Loucy (cell line): ENCODE data around the gene CCR6.

Experiments
- H2AFZ ChIP-seq: fragments of 200-600 bp; sonication (generic); 2 replicates; pipeline ENCODE4 v1.6.0; 2016; ENCODE audit warnings: antibody characterized with exemption, mild to moderate bottlenecking, low read length, moderate library complexity
- H3F3A ChIP-seq: fragments of 200-600 bp; 2 replicates; pipeline ENCODE4 v1.6.0; 2016; ENCODE audit warnings: antibody characterized with exemption, low read depth, mild to moderate bottlenecking
- H3K27me3 ChIP-seq: fragments of 200-600 bp; sonication (generic); 2 replicates; pipeline ENCODE4 v1.6.1; 2014; ENCODE audit warnings: low read length, mild to moderate bottlenecking; ENCODE audit not compliant: insufficient read depth, poor library complexity, severe bottlenecking
- H3K36me3 ChIP-seq: fragments of 200-600 bp; sonication (generic); 2 replicates; pipeline ENCODE4 v1.6.1; 2016; ENCODE audit warnings: low read length; ENCODE audit not compliant: insufficient read depth
- H3K4me1 ChIP-seq: fragments of 200-600 bp; sonication (generic); 2 replicates; pipeline ENCODE4 v1.5.1; 2014; ENCODE audit warnings: low read length, mild to moderate bottlenecking; ENCODE audit not compliant: insufficient read depth, poor library complexity, severe bottlenecking
- H3K4me2 ChIP-seq: fragments of 200-600 bp; sonication (generic); 2 replicates; pipeline ENCODE4 v1.6.0; 2014; ENCODE audit warnings: antibody characterized with exemption, low read length, low read depth, mild to moderate bottlenecking; ENCODE audit not compliant: poor library complexity, severe bottlenecking
- H3K4me3 ChIP-seq: fragments of 200-600 bp; sonication (generic); 2 replicates; pipeline ENCODE4 v1.5.1; 2014; ENCODE audit warnings: low read length, mild to moderate bottlenecking, mixed read lengths; ENCODE audit not compliant: poor library complexity, severe bottlenecking
- H3K79me2 ChIP-seq: fragments of 200-600 bp; sonication (generic); 2 replicates; pipeline ENCODE4 v1.6.1; 2014; ENCODE audit warnings: low read length; ENCODE audit not compliant: insufficient read depth
- H3K9ac ChIP-seq: fragments of 200-600 bp; sonication (generic); 2 replicates; pipeline ENCODE4 v1.6.0; 2014; ENCODE audit warnings: mild to moderate bottlenecking, low read depth, low read length, moderate library complexity; ENCODE audit not compliant: poor library complexity, severe bottlenecking
- H3K9me2 ChIP-seq: fragments of 200-600 bp; sonication (generic); replicated peaks from 2 replicates; pipeline ENCODE4 v1.6.1; 2016; ENCODE audit warnings: low read depth, low read length, mixed read lengths
- H3K9me3 ChIP-seq: fragments of 200-600 bp; sonication (generic); 2 replicates; pipeline ENCODE4 v1.6.1; 2014; ENCODE audit warnings: mild to moderate bottlenecking, antibody characterized with exemption, low read length, low read depth; ENCODE audit not compliant: insufficient read depth
- H4K20me1 ChIP-seq: fragments of 200-600 bp; sonication (generic); 2 replicates; pipeline ENCODE4 v1.6.0; 2014; ENCODE audit warnings: antibody characterized with exemption, low read length, mild to moderate bottlenecking; ENCODE audit not compliant: insufficient read depth, poor library complexity, severe bottlenecking
- CTCF ChIP-seq: fragments of 200-600 bp; sonication (generic); conservative IDR thresholded peaks from 2 replicates; pipeline ENCODE4 v1.5.1; 2014; ENCODE audit warnings: mild to moderate bottlenecking, antibody characterized with exemption, low read length
- EZH2phosphoT487 ChIP-seq: fragments of 200-600 bp; IDR thresholded peaks from 2 replicates; pipeline ENCODE4 v1.6.1; 2018; ENCODE audit warnings: antibody characterized with exemption, mild to moderate bottlenecking, moderate library complexity, borderline replicate concordance

The CCR6 gene

GRCh38 chr6:167120583-167120903, 2.4 kb upstream of the CCR6 start:
- Histone ChIP-seq H3F3A (no peaks in the 10 kb centered on the region), H4K20me1 (no peaks in the 10 kb centered on the region), H3K4me3 (no peak overlapping the region), H3K4me1 (no peaks in the 10 kb centered on the region), H3K27me3 (no peaks in the 10 kb centered on the region), H3K36me3 (no peaks in the 10 kb centered on the region), H3K79me2 (no peaks in the 10 kb centered on the region), H3K9ac (no peak overlapping the region), H3K9me2 (no peaks in the 10 kb centered on the region), H3K4me2 (no peak overlapping the region), H2AFZ (no peak overlapping the region), H3K9me3 (no peaks in the 10 kb centered on the region)
- TF ChIP-seq EZH2phosphoT487 (no peak), CTCF (no peak)

GRCh38 chr6:167121335-167121841, 1.5 kb upstream of the CCR6 start:
- Histone ChIP-seq H3K4me1 (no peaks in the 10 kb centered on the region), H3K27me3 (no peaks in the 10 kb centered on the region), H4K20me1 (no peaks in the 10 kb centered on the region), H3K79me2 (no peaks in the 10 kb centered on the region), H3K4me2 (no peak overlapping the region), H3K9me3 (no peaks in the 10 kb centered on the region), H3K9ac (no peak overlapping the region), H3F3A (no peaks in the 10 kb centered on the region), H3K9me2 (no peaks in the 10 kb centered on the region), H2AFZ (no peak overlapping the region), H3K4me3 (no peak overlapping the region), H3K36me3 (no peaks in the 10 kb centered on the region)
- TF ChIP-seq EZH2phosphoT487 (no peak), CTCF (no peak)

GRCh38 chr6:167122041-167122826, 662 bp upstream of the CCR6 start:
- Histone ChIP-seq H3K9me2 (no peaks in the 10 kb centered on the region), H3K4me2 (no peak overlapping the region), H3K4me3 (no peak overlapping the region), H3K27me3 (no peaks in the 10 kb centered on the region), H2AFZ (no peak overlapping the region), H3K9me3 (no peaks in the 10 kb centered on the region), H3K36me3 (no peaks in the 10 kb centered on the region), H3K4me1 (no peaks in the 10 kb centered on the region), H3K9ac (no peak overlapping the region), H3K79me2 (no peaks in the 10 kb centered on the region), H3F3A (no peaks in the 10 kb centered on the region), H4K20me1 (no peaks in the 10 kb centered on the region)
- TF ChIP-seq CTCF, result no peak
